ENCODE measurements around the gene ZBTB1. TPM values are rescaled to one million over a fixed set of nuclear protein-coding genes. Genes with fewer than 3 reads are reported as not detected.

ZBTB1 gene
- total RNA-seq, 1 donor from 2014 or later: 48.9 TPM

- H3K9me3 ChIP-seq: no peaks in the 10 kb centered on the region
- TF ChIP-seq POLR2A (IDR thresholded peaks at IDR 0.05) (no peak), POLR2AphosphoS5 (IDR thresholded peaks at IDR 0.05; ENCODE audit: insufficient read depth in 1 of 2, low read depth in 1 of 2) (no peak), CTCF (IDR thresholded peaks at IDR 0.05) (no peak)
- no peak overlapping the region for H3K27ac ChIP-seq
- H3K4me3 ChIP-seq: no peak overlapping the region
- no peak for DNase-seq (ENCODE audit: extremely low spot score in 2 of 2)
- intact Hi-C loops (cut with DNase I): no loop called here
- H3K36me3 ChIP-seq: peaks cover 0 to 7% of the 10 kb centered on the region in 2 donors
- H3K27me3 ChIP-seq: no peaks in the 10 kb centered on the region
- H3K4me1 ChIP-seq: peaks cover 8% of the 10 kb centered on the region
These were observed 18.2 kb downstream of the ZBTB1 start for GRCh38 chr14:64522591-64523355.

DNA sequence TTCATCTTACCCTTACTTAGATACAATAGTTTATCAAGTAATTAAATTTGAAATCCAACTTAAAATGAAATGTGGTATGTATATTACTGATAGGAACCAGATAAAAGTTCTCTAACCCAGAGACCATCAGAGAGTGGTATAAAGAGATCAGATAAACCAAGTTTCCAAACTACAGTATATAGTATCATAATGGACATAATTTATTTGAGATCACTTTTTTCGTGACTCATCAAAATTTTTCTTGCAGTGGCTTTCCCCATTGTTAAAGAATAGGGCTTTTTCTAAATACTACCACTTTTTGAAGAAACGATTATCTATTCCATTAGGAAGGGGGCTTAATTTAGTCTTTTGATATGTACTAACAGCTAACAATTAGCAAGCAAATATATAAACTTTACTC is 20.8 kb downstream of the ZBTB1 start:
- H3K27ac ChIP-seq: no peak overlapping the region
- peaks cover 3% of the 10 kb centered on the region for H3K4me1 ChIP-seq
- no peaks in the 10 kb centered on the region for H3K9me3 ChIP-seq
- no peak for DNase-seq (ENCODE audit: extremely low spot score in 2 of 2)
- no peak overlapping the region for H3K4me3 ChIP-seq
- peaks cover 0 to 7% of the 10 kb centered on the region in 2 donors for H3K36me3 ChIP-seq
- intact Hi-C loops (cut with DNase I): no loop called here
- no peaks in the 10 kb centered on the region for H3K27me3 ChIP-seq
- TF ChIP-seq CTCF (IDR thresholded peaks at IDR 0.05) (no peak), POLR2A (IDR thresholded peaks at IDR 0.05) (no peak), POLR2AphosphoS5 (IDR thresholded peaks at IDR 0.05; ENCODE audit: insufficient read depth in 1 of 2, low read depth in 1 of 2) (no peak)

DNA sequence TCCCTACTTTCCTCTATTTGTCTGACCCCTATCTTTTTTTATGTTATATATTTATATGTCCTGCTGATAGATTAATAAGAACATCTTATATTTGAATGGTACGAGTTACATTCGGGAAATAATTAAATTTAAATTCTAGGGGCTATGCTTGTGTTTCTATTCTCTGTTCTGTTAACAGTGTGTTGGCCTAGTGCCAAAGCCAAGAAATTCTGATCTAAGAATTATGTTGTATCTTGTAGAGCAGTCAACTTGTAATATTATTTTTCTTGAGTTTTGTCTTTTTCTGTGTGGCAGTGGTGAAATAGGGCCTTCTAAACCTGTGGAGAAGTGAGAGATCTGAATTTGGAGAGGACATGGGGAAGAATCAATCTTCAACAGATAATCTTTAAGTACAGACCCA is 27.0 kb downstream of the ZBTB1 start:
- H3K36me3 ChIP-seq: no peaks in the 10 kb centered on the region
- no peak for TF ChIP-seq POLR2AphosphoS5 (IDR thresholded peaks at IDR 0.05; ENCODE audit: insufficient read depth in 1 of 2, low read depth in 1 of 2)
- no peak for TF ChIP-seq POLR2A (IDR thresholded peaks at IDR 0.05)
- TF ChIP-seq CTCF (IDR thresholded peaks at IDR 0.05): no peak
- H3K27ac ChIP-seq: no peak overlapping the region
- no peak for DNase-seq (ENCODE audit: extremely low spot score in 2 of 2)
- H3K4me3 ChIP-seq: no peak overlapping the region
- H3K4me1 ChIP-seq: no peaks in the 10 kb centered on the region
- intact Hi-C loops (cut with DNase I): loop anchor here (10.0 kb wide), 1 partner anchor 103 kb away; no protein-coding TSS in a partner anchor
- H3K9me3 ChIP-seq: no peaks in the 10 kb centered on the region
- H3K27me3 ChIP-seq: no peaks in the 10 kb centered on the region

- no peak for DNase-seq (ENCODE audit: extremely low spot score in 2 of 2)
- H3K4me3 ChIP-seq: no peak overlapping the region
- H3K9me3 ChIP-seq: no peaks in the 10 kb centered on the region
- no peak for TF ChIP-seq CTCF (IDR thresholded peaks at IDR 0.05)
- no peak for TF ChIP-seq POLR2AphosphoS5 (IDR thresholded peaks at IDR 0.05; ENCODE audit: insufficient read depth in 1 of 2, low read depth in 1 of 2)
- no peak for TF ChIP-seq POLR2A (IDR thresholded peaks at IDR 0.05)
- peaks cover 19% of the 10 kb centered on the region for H3K4me1 ChIP-seq
- intact Hi-C loops (cut with DNase I): loop anchor here (10.0 kb wide), 1 partner anchor 98 kb away; no protein-coding TSS in a partner anchor
- no peaks in the 10 kb centered on the region for H3K27me3 ChIP-seq
- H3K27ac ChIP-seq: no peak overlapping the region
- H3K36me3 ChIP-seq: no peaks in the 10 kb centered on the region
These were observed 32.1 kb downstream of the ZBTB1 start for GRCh38 chr14:64536488-64537245.
